ENCODE data around the gene TBCD. TPM values are rescaled to one million over a fixed set of nuclear protein-coding genes. Genes with fewer than 3 reads are reported as not detected.

The TBCD gene
- polyA plus RNA-seq, 2 of the 4 experiments (the other 2 are of a cell fraction), result 33.5 to 49.1 TPM

GRCh38 chr17:82884341-82884969 lies 132.6 kb downstream of the TBCD start:
- 91% methylated on average over 25 of the region's 25 CpGs for WGBS (ENCODE audit: missing lambda C conversion rate)
- Histone ChIP-seq H3K27ac (no peak overlapping the region), H3K4me1 (no peaks in the 10 kb centered on the region), H3K4me2 (no peak overlapping the region), H3K4me3 (no peak overlapping the region), H3K9me3 (no peaks in the 10 kb centered on the region)
- ATAC-seq (no peak), FAIRE-seq (no peak), DNase-seq (ENCODE audit: low read depth in 1 of 2, low spot score in 1 of 2) (no peak)
- CTCF ChIA-PET, result interaction anchor here (0.5 to 2.0 kb wide), 8 partner anchors 11 to 109 kb away, joined by 3 to 7 read pairs (median 3); no protein-coding TSS in a partner anchor
- POLR2A ChIA-PET, result no interaction called here
- no peak for TF ChIP-seq ZSCAN20 (CRISPR knock-in tag; IDR thresholded peaks at IDR 0.05)
- TF ChIP-seq JUNB (IDR thresholded peaks at IDR 0.05), result no peak
- TF ChIP-seq MAX (IDR thresholded peaks at IDR 0.05), result no peak
- TF ChIP-seq RNF2 (IDR thresholded peaks at IDR 0.05; ENCODE audit: borderline replicate concordance, low read depth), result no peak
- TF ChIP-seq CBX2 (IDR thresholded peaks at IDR 0.05; ENCODE audit: borderline replicate concordance, low read depth), result no peak
- no peak for TF ChIP-seq HES2 (IDR thresholded peaks at IDR 0.05)
- no peak for TF ChIP-seq CEBPB (IDR thresholded peaks at IDR 0.05)
- no peak for TF ChIP-seq MAZ (IDR thresholded peaks at IDR 0.05; ENCODE audit: borderline replicate concordance, low read depth, low read length)
- TF ChIP-seq PBX3 (IDR thresholded peaks at IDR 0.05), result no peak
- no peak for TF ChIP-seq RFX5 (IDR thresholded peaks at IDR 0.05)
- TF ChIP-seq TP53 (CRISPR knock-in tag; IDR thresholded peaks at IDR 0.05), result no peak
- no peak for TF ChIP-seq ESRRA (IDR thresholded peaks at IDR 0.05; ENCODE audit: borderline replicate concordance, low read length)

GRCh38 chr17:82884970-82885353 lies 133.1 kb downstream of the TBCD start:
- ChIA-PET CTCF (interaction anchor here (0.5 to 2.0 kb wide), 8 partner anchors 12 to 110 kb away, joined by 3 to 7 read pairs (median 3); no protein-coding TSS in a partner anchor), POLR2A (no interaction called here)
- Histone ChIP-seq H3K27ac (no peak overlapping the region), H3K4me3 (no peak overlapping the region), H3K9me3 (no peaks in the 10 kb centered on the region), H3K4me2 (no peak overlapping the region), H3K4me1 (no peaks in the 10 kb centered on the region)
- ATAC-seq (no peak; a peak in 1 of 6 replicates), FAIRE-seq (no peak), DNase-seq (ENCODE audit: low read depth in 1 of 2, low spot score in 1 of 2) (no peak)
- WGBS (ENCODE audit: missing lambda C conversion rate), result 86% methylated on average over 5 of the region's 5 CpGs
- TF ChIP-seq RCOR1 (IDR thresholded peaks at IDR 0.05; ENCODE audit: low read depth, low read length) (no peak), KDM5A (IDR thresholded peaks at IDR 0.05) (no peak), NFE2L2 (conservative IDR thresholded peaks at IDR 0.05; ENCODE audit: low read length) (no peak), HES2 (IDR thresholded peaks at IDR 0.05) (no peak), MAFK (IDR thresholded peaks at IDR 0.05; ENCODE audit: partially characterized antibody) (no peak), TFCP2L1 (CRISPR knock-in tag; IDR thresholded peaks at IDR 0.05) (no peak), HOXB5 (CRISPR knock-in tag; IDR thresholded peaks at IDR 0.05) (no peak), PHF8 (IDR thresholded peaks at IDR 0.05; ENCODE audit: borderline replicate concordance, low read depth) (no peak), CHD4 (IDR thresholded peaks at IDR 0.05; ENCODE audit: borderline replicate concordance) (no peak), NPAS2 (CRISPR knock-in tag; IDR thresholded peaks at IDR 0.05; ENCODE audit: borderline replicate concordance) (no peak), ATOH8 (CRISPR knock-in tag; IDR thresholded peaks at IDR 0.05; ENCODE audit: low read depth) (no peak), E2F6 (IDR thresholded peaks at IDR 0.05; ENCODE audit: borderline replicate concordance, low read depth) (no peak), MAZ (IDR thresholded peaks at IDR 0.05; ENCODE audit: borderline replicate concordance, low read depth, low read length) (no peak), PBX3 (IDR thresholded peaks at IDR 0.05) (no peak), ZNF302 (CRISPR knock-in tag; IDR thresholded peaks at IDR 0.05) (no peak), BCL3 (IDR thresholded peaks at IDR 0.05) (no peak), CBX8 (IDR thresholded peaks at IDR 0.05) (no peak)
